ENCODE results near the gene MISP. TPM values are rescaled to one million over a fixed set of nuclear protein-coding genes. Genes with fewer than 3 reads are reported as not detected.

MISP gene
- total and polyA plus RNA-seq, 2 of the 13 experiments (the other 11 are each of a cell fraction or from before 2014, with no cell fraction given), result 0.67 to 1.3 TPM

DNA sequence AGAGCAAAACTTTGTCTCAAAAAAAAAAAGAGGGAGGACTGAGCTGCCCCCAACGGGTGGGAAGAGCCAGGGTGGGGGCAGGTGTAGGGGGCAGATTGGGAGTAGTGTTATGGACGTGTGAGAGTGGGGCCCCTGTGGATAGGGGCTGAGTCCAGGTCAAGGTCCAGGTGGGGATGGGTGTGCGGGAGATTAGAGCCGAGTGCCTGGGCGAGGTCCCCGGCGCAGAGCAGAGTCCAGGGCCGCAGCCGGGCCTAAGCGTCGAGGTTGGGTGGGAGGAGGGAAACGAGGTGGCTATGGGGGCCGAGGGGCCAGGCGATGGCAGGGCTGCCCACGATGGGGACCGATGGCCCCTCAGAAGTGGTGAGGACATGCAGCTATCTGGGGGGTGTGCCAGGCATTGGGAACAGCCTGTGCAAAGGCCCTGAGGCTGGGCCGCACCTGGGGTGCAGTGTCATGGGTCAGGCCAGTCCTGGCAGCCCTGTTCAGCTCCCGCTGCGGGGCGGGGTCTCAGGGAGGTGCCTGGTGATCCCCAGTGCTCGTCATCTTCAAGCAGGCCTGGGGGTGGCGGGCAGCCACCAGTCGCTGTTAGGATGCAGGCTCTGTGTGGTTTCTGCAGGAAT lies 12.3 kb upstream of the MISP start (continued):
- no peak for TF ChIP-seq ZNF775 (CRISPR knock-in tag; IDR thresholded peaks at IDR 0.05; ENCODE audit: borderline replicate concordance)
- TF ChIP-seq CBX5 (CRISPR knock-in tag; IDR thresholded peaks at IDR 0.05; ENCODE audit: borderline replicate concordance), result peak; percentile 82; the same call in 1 of the 2 replicates
- peak; percentile 79 for TF ChIP-seq RBFOX2 (IDR thresholded peaks at IDR 0.05; ENCODE audit: low read depth, low read length)
- no peak for TF ChIP-seq SRSF4 (IDR thresholded peaks at IDR 0.05; ENCODE audit: low read depth, low read length, poor library complexity, severe bottlenecking)
- TF ChIP-seq ZNF460 (CRISPR knock-in tag; IDR thresholded peaks at IDR 0.05; ENCODE audit: borderline replicate concordance), result peak; percentile 11; the same call in 1 of the 2 replicates
- peak; percentile 82; the same call in 1 of the 2 replicates for TF ChIP-seq ZNF772 (CRISPR knock-in tag; IDR thresholded peaks at IDR 0.05)
- TF ChIP-seq SMAD9 (CRISPR knock-in tag; IDR thresholded peaks at IDR 0.05), result no peak
- TF ChIP-seq GABPA (IDR thresholded peaks at IDR 0.05; ENCODE audit: low read depth, low read length), result no peak
- TF ChIP-seq GABPA (CRISPR knock-in tag; IDR thresholded peaks at IDR 0.05; ENCODE audit: low read depth), result peak; percentile 11; the same call in 1 of the 2 replicates
- TF ChIP-seq CHCHD3 (CRISPR knock-in tag; IDR thresholded peaks at IDR 0.05), result 0 out of 2 replicates have a peak, but pooled peaks have one; percentile 74
- TF ChIP-seq ZSCAN25 (CRISPR knock-in tag; IDR thresholded peaks at IDR 0.05), result peak; percentile 95
- TF ChIP-seq KAT7 (CRISPR knock-in tag; IDR thresholded peaks at IDR 0.05; ENCODE audit: borderline replicate concordance), result no peak
- no peak; the same call in 1 of the 2 replicates for TF ChIP-seq ZNF451 (CRISPR knock-in tag; IDR thresholded peaks at IDR 0.05)
- 0 out of 2 replicates have a peak, but pooled peaks have one; percentile 21 for TF ChIP-seq ZNF879 (CRISPR knock-in tag; IDR thresholded peaks at IDR 0.05)
- peak; percentile 71 for TF ChIP-seq GATAD1 (CRISPR knock-in tag; IDR thresholded peaks at IDR 0.05)
- TF ChIP-seq, protein P1, sequence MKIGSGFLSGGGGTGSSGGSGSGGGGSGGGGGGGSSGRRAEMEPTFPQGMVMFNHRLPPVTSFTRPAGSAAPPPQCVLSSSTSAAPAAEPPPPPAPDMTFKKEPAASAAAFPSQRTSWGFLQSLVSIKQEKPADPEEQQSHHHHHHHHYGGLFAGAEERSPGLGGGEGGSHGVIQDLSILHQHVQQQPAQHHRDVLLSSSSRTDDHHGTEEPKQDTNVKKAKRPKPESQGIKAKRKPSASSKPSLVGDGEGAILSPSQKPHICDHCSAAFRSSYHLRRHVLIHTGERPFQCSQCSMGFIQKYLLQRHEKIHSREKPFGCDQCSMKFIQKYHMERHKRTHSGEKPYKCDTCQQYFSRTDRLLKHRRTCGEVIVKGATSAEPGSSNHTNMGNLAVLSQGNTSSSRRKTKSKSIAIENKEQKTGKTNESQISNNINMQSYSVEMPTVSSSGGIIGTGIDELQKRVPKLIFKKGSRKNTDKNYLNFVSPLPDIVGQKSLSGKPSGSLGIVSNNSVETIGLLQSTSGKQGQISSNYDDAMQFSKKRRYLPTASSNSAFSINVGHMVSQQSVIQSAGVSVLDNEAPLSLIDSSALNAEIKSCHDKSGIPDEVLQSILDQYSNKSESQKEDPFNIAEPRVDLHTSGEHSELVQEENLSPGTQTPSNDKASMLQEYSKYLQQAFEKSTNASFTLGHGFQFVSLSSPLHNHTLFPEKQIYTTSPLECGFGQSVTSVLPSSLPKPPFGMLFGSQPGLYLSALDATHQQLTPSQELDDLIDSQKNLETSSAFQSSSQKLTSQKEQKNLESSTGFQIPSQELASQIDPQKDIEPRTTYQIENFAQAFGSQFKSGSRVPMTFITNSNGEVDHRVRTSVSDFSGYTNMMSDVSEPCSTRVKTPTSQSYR (CRISPR knock-in tag; IDR thresholded peaks at IDR 0.05; ENCODE audit: borderline replicate concordance), result peak; percentile 95
- peak; percentile 57; the same call in 1 of the 2 replicates for TF ChIP-seq ZNF709 (CRISPR knock-in tag; IDR thresholded peaks at IDR 0.05)
- peak; percentile 90 for TF ChIP-seq MAZ (IDR thresholded peaks at IDR 0.05; ENCODE audit: borderline replicate concordance, low read depth, low read length)
- TF ChIP-seq MAZ (CRISPR knock-in tag; IDR thresholded peaks at IDR 0.05; ENCODE audit: low read depth), result peak; percentile 94
- peak; percentile 100 for TF ChIP-seq HNF4G (IDR thresholded peaks at IDR 0.05; ENCODE audit: borderline replicate concordance, low read depth, low read length)
- TF ChIP-seq HNF4G (CRISPR knock-in tag; IDR thresholded peaks at IDR 0.05; ENCODE audit: borderline replicate concordance, low read depth), result peak; percentile 100
- no peak for TF ChIP-seq MBD4 (IDR thresholded peaks at IDR 0.05; ENCODE audit: borderline replicate concordance, low read length)
- TF ChIP-seq NR2F1 (CRISPR knock-in tag; IDR thresholded peaks at IDR 0.05), result peak; percentile 79 to 90
- no peak for TF ChIP-seq TEF (CRISPR knock-in tag; IDR thresholded peaks at IDR 0.05)
- TF ChIP-seq ZSCAN9 (CRISPR knock-in tag; IDR thresholded peaks at IDR 0.05; ENCODE audit: borderline replicate concordance), result peak; percentile 67; the same call in 1 of the 2 replicates
- no peak for TF ChIP-seq ZNF737 (CRISPR knock-in tag; IDR thresholded peaks at IDR 0.05; ENCODE audit: borderline replicate concordance)
- TF ChIP-seq TCF12 (IDR thresholded peaks at IDR 0.05), result no peak
- TF ChIP-seq TCF12 (CRISPR knock-in tag; IDR thresholded peaks at IDR 0.05), result peak; percentile 83; the same call in 1 of the 2 replicates
- TF ChIP-seq NR3C1 (CRISPR knock-in tag; IDR thresholded peaks at IDR 0.05), result no peak
- TF ChIP-seq SOX5 (CRISPR knock-in tag; IDR thresholded peaks at IDR 0.05; ENCODE audit: borderline replicate concordance), result peak; percentile 92

Data from HepG2 (cell line).